GM18517 (cell line): ENCODE measurements around the gene RASGRF1.

Experiments
- ATAC-seq: cut with Tn5 transposase; IDR thresholded peaks from one replicate; pipeline ENCODE4 v1.9.1; 2021; ENCODE audit warnings: mild to moderate bottlenecking, moderate library complexity; ENCODE audit not compliant: unreplicated experiment

Gene RASGRF1

DNA sequence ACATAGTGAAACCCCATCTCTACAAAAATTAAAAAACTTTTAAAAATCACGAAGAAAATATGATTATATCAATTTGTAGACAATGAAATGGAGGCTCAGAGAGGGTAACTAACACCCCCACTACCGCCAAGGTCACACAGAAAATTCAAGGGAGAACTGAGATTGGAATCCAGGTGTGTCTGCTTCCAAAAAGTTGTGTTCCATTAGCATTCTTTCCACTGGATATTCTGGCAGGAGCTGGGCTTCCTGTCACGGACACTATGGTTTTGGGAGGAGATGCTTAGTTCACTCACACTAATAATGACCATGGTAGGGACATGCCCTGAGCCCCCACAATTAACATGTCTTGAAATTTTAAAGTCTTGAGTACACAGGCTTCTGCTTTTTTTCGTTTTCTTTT lies 174.5 kb downstream of the RASGRF1 start:
- ATAC-seq = no peak

DNA sequence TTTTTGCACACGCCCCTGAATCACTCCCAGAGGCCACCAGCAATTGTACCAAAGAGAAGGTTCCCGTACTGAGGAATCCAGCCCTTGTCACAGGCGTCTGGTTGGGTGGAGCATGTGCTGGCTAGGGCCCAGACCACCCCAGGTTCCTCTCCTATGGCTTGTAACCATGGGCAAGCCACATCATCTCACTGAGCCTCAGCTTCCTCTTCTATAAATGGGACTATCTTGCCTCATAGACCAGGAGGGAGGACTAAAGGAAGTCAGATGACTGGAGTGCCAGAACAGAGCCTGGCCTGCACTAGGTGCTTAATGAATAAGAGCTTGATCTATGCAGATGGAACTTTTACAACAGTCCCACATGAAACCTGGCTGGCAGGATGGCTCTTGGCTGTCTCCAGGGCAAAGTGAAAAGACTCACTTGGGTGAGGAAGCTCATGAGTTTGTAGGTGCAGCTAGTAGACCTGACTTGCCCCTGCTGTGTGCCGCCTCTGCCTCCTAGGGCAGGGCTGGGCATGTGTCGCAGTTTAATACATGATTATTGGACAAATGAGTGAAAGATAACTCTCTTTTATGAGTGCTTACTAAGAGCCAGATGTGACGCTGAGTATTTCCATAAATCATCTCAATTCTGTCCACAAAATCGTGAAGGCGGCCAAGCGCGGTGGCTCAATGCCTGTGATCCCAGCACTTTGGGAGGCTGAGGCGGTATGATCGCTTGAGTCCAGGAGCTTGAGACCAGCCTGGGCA lies 175.1 kb downstream of the RASGRF1 start:
- no peak for ATAC-seq

DNA sequence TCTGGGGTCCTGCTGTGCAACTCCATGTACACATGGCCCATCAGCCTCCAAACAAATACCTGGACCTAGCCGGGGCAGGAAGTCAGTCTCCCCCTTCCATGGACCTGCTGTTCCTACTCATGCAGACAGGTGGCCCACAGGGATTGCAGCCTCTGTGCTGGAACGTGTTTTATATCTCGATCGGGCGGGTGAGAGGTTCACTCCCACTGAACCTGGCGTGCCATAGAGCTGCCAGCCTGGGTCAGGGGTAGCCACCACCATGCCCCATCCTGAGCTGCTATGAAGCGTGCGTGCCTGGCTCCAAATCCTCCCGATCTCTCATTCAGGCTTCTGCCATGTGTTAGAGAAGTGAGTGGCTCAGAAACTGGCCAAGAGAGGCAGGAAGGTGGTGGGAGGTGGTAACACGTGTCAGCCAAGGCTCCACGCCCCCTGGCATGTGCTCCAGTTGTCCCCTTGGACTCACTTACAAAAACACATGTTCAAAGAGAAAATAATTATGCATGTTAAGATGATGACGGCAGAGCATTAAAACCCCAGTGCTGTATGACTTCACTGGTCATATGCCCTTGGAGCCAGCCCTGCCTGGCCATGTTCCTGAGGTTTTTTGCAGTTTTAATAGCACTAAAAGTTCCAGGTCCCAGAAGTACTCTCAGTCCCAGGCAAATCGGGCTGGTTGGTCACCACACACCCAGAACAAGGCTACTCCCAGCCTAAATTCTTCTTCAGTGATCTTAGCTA lies 176.4 kb downstream of the RASGRF1 start:
- ATAC-seq = no peak

DNA sequence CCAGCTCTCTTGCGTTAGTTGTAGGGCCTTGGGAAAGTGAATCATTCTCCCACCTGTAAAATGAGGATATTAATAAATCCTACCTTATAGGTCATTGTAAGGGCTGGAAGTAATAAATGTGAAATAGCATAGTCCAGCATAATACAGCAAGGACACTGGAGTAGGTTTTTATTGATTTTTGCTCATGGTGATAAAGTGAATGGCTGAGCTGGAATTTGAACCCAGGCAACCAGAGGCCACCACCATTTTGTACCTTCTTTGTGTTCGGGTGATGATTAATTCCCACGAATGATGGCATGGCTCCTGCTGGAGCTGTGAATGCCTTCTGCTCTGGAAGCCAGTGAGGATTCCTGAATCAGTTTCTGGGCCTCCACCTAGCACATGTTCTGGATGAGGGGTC lies 177.6 kb downstream of the RASGRF1 start:
- no peak for ATAC-seq

DNA sequence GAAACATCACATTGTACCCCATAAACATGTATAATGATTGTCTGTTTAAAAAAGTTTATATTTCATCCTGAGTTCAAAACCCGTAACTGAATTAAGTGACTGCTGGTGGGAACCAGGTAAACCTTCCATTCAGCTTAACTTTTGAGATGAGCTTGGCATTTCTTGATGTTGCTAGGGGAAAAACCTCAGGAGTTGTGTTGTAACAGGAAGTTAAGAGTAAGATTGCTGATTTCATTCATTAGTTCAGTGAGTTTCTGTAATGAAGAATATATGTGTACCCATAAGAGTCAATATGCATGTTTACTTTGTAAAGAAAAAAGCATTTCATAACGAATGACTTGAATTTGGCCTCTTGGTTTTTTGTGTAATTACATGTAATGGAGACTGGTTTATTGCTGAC lies 178.3 kb downstream of the RASGRF1 start:
- ATAC-seq = no peak

DNA sequence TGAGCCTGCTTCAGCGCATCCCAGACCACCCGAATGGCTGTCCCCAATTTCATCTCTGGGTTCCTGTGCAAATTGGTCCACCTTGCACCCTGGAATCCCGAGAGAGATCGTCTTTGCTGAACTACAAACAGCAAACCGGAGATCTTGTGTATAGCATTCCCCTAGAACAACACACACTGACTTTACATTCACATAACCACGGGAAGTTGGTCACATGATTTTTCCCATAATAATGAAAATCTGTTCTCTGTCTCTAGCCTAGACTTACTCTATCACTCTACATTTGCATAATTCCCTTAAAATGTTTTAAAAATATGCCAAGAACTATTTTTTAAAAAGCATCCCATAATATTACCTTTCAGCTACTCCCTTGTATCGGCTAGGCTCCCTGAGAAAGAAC lies 180.3 kb downstream of the RASGRF1 start:
- no peak for ATAC-seq
